ENCODE data around the gene IL1R2.

Gene IL1R2, protein sequence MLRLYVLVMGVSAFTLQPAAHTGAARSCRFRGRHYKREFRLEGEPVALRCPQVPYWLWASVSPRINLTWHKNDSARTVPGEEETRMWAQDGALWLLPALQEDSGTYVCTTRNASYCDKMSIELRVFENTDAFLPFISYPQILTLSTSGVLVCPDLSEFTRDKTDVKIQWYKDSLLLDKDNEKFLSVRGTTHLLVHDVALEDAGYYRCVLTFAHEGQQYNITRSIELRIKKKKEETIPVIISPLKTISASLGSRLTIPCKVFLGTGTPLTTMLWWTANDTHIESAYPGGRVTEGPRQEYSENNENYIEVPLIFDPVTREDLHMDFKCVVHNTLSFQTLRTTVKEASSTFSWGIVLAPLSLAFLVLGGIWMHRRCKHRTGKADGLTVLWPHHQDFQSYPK

DNA sequence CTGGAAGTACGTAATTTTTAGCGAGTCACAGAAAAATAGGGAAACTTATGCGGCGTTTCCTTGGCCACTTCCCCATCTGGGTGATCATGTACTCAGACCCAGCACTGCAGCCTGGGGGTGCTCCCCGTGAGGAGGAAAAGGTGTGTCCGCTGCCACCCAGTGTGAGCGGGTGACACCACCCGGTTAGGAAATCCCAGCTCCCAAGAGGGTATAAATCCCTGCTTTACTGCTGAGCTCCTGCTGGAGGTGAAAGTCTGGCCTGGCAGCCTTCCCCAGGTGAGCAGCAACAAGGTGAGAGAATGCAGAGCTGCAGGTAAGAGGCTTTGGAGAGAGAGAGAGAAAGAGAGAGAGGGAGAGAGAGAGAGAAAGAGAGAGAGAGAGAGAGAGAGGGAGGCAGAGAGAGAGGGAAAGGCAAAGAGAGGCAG lies at the start of gene IL1R2:
Gene IL1R2, plus strand, starts transcription at position 240 of the 425 bp plus-strand sequence. CDS start 16,616 bp downstream, outside the sequence.
- no peak for DNase-seq

DNA sequence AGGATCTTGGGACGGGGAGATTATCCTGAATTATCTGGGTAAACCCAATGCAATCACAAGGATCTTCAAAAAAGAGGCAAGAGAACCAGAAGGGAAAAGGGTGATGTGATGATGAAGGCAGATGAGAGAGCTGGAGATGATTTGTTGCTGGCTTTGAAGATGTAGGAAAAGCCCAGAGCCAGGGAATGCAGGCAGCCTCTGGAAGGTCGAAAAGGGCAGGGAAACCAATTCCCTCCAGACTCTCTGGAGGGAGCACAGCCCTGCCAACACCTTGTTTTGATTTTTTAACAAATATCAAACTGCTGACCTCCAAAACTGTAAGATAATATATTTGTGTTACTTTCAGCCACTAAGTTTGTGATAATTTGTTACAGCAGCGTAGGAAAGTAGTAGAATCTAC lies 48.9 kb upstream of the IL1R2 start:
- DNase-seq = no peak

DNA sequence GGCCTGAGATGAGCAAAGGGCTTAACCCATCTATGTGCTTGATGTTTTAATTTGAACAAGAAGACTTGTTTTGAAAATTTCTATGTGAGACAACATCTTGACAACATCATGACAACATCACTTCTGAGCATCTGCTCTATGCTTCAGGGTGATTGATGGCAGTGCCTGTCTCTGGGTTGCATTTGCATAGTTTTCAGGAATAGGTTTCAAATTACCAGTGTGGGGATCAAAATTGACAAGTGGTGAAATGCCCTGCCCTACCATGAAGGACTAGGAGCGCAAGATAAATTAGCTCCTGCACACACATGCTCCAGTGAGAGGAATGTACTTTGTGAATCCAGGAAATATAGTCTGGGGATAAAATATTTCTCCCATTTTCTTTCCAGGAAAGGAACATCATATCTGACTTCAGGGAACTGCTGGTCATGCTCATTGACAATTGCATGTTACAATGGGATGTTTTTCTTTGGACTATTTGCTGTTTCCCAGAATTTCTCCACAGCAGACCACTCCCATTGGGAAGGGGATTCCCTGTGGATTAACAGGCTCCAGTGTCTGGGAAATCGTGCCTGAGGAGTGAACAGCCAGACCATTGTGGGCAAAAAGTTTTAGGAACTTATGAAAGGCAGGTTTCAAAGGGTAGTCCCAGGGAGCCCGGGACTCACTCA lies 45.3 kb upstream of the IL1R2 start:
- DNase-seq = no peak

DNA sequence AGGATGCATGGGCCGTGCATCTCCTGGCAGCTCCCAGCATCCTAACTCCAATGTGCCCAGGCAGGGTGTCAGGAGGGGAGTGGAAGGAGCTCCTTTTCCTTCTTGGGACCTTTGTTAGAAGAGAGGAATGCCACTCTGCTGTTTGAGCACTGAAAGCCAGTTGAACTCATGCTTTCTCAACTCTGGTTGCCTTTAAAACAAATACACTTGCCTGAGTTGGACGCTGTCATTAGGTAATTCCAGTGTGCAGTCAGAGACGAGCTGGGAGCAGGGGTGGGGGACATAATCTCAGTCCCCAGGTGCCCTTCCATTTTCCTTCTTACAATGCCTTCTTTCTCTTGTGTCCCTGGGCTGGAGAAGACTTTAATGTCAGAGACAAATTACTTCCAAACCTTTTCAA lies 44.4 kb upstream of the IL1R2 start:
- no peak for DNase-seq

DNA sequence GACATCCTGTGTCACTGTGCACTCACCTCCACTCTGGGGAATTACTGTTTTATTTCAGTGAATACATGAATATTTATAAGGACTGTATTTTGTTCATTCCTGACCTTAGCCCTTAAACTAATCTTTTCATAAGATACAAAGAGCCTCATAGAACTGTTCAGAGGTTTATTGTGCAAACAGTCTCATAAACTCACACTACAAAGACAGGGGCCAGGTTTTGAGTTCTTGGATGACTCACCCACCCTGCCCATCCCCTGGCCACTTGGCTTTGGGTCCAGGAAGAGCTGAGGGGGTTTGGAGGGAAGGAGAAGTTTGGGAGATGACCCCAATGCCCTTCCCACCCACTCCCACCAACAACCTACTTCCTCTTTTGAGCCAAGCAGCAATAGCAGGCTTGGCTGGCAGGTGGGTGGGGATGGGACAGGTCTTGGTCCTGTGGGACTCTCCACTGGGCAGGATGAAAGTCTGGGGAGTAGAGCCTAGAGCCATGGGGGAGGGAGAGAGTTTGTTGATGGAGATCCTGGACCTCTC lies 43.1 kb upstream of the IL1R2 start:
- DNase-seq = no peak

DNA sequence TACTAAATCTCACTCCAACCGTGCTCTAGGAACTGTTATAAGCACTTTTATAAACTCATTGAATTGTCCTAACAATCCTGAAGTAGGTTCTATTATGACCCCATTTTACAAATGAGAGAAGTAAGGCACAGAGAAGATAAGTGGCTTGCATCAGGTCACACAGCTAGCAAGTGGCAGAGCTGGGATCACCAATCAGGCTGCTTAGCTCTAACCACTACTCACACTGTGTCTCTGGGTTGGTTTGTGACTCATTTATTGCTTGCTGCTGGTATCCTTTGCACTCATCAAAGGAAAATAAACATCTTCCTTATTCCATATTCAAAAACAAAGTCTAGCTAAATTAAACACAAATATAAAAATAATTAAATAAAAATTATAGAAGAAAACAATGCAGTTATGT lies 42.5 kb upstream of the IL1R2 start:
- DNase-seq = no peak

DNA sequence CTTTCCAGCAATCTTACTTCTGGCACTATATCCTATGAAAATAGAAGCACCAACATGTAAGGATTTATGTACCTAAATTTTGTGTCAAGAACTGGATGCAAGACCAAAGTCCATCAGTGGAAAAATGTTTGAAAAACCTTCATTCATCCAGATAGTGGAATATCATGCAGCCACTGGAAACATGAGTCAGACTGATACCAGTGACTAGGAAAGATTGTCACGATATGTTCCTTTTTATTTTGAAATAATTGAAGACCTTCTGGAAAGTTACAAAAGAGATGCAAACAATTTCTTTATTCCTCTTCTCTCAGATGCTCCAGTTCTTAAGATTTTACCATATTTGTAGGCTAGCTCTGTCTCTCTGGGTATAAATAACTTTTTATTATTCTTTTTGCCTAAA lies 40.5 kb upstream of the IL1R2 start:
- no peak for DNase-seq

DNA sequence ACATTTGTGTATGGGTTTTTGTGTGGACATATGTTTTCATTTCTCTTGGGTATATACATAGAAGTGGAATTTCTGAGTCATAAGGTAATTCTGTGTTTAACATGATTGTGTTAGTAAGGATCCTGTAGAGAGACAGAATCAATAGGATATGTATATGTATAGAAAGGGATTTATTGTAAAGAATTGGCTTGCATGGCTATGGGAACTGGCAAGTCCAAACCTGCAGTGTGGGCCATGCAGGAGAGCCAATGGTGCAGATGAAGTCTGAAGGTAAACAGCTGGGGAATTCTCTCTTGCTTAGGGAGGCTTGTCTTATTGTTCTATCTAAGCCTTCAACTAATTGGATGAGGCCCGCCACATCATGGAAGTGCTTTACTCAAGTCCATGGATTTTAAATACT lies 39.2 kb upstream of the IL1R2 start:
- no peak for DNase-seq

DNA sequence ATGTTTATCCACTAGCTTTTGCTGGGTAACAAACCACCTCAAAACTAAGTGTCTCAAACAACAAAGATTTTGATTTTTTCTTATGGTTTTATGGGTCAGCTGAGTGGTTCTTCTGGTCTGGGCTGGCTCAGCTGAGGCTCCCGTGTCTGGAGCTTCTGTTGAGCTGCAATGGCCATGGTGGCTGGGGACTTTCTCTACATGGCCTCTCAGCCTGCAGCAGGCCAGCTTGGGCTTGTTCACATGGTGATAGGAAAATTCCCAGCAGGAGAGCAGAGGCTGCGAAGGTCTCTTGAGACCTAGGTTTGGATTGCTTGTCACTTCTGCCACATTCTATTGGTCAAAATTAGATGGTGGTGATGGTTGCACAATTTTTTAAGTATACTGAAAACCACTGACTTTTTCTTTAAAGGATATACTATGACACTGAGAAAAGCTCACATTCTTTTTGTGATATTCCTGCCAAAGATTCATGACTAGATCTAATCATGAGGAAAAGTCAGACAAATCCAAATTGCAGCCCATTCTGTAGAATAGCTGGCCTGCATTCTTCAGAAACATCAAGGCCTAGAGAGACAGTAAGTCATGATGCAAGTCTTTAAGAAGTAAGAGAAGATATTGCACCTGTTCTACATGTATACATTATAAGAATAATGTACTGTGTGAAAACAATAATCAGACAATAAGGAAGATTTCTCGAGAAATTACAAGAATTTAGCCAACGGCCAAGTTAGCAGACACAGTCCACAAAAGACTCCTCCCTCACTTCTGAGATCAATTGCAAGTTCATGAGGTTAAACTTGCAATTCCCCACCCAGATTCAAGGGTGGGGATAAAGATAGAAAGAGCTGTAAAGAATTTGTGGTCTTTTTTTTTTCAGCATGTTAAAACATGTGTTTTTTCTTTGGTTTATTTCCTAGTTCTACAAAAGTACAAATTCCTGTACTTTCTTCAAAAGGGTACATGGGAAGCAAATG lies 35.0 kb upstream of the IL1R2 start:
- no peak for DNase-seq

DNA sequence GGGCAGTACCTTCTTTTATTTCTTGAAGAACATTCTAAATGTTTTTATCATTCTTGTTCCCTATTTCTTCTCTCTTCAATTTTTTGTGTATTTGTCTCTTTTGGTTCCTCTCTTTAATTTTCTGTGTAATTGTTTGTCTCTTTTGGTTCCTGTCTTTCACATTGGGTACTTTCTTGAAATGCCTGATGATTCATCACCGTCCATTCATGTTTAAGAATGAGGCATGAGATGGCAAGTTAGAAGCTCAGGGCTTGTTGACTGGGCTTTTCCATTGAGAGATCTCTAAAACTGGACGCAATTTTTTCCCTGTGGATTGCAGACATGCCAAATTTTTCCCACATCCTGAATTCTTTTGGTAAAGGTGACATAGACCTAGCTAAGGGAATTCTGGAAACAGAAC lies 33.7 kb upstream of the IL1R2 start:
- DNase-seq = no peak

DNA sequence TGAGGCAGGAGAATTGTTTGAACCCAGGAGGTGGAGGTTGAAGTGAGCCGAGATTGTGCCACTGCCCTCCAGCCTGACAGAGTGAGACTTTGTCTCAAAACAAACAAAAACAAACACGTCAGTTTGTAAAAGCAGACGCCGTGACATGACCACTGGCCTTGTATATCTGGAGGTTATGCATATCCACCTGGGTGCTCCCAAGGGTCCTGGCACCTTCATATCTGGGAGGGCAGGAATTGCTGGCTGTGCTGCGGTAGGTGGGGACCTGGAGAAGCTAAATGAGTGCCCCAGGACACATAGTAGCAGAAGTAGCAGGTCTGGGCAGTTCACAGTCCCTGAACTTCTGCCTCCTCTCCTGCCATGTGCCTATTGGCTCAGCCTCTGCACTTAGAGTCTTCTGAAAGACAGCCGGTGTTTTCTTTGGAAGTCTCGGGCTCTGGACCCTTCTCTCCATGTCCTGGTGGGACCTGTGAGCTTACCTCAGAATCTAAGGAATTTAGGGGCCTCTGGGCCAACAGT lies 30.9 kb upstream of the IL1R2 start:
- no peak for DNase-seq

DNA sequence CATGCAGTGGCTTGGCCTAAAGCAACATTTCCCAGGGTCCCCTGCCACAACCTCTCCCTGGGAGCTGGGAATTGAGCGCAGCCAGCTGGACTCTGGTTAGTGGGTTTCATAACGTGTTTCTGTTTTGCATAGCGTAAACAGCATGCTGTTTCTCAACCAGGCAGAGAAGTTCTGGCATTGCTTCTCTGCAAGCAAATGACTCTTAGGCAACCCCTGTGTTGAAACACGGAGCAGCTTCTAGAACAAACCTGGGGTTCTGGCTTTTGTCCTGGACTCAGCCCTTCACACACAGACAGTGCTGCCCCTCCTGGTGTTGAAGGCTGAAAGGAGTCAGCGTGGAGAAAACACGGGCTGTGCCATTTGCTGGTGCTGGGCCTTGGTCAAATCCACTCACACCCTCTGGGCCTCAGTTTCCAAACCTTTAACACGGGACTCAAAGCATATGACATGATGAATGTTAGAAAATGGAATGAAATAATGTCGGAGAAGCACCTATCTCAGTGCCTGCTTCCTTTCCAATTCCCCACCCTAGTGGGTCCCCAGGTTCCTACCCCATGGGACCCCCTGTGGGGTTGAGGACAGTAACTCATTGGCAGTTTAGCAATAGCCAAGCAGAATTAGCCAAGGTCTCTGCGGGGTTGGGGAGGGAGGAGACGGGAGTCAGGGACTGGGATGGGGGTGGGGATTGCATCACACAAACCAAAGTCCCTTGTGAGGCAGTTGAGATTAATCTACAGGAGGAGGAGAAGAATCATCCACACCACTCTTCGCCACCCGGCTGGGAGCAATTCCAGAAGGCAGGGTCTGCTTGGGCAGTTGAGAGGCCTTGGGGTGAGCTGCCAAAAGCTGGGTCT lies 30.2 kb upstream of the IL1R2 start:
- no peak for DNase-seq

DNA sequence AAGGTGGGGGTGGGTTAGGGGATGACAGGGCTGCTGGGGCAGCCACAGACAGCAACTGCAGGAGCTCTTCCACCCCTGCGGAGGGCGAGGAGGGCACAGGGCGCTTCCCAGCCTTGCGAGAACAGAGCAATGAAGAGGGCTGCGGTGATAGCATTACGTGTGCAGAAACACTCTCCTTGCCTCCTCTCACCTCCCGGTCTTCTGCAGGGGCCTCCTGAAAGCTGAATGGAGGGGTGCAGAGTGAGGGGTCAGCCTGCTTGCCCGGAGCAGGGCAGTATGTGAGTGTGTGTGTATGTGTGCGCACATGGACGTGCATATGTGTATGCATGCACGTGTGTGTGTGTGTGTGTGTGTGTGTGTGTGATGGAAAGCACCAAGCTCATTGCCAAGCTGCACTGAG lies 29.5 kb upstream of the IL1R2 start:
- no peak for DNase-seq

DNA sequence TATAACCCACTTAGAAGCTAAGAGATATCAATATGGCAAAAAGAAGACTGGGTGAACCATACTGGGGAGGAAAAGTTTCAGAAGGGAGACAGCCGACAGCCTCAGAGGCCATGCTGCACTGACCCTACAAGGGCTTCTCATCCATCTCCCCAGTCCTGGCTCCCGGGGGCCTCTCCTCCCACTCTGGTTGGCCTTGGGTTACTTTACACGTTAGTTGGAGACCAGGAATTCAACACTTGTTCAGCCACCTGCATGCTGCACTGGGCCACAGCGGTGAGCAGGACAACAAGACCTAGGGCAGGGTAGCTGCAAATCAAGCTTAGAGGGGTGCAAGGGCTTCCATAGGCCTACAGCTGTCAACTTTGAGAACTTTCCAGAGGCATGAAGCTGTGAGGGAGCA lies 28.6 kb upstream of the IL1R2 start:
- no peak for DNase-seq

DNA sequence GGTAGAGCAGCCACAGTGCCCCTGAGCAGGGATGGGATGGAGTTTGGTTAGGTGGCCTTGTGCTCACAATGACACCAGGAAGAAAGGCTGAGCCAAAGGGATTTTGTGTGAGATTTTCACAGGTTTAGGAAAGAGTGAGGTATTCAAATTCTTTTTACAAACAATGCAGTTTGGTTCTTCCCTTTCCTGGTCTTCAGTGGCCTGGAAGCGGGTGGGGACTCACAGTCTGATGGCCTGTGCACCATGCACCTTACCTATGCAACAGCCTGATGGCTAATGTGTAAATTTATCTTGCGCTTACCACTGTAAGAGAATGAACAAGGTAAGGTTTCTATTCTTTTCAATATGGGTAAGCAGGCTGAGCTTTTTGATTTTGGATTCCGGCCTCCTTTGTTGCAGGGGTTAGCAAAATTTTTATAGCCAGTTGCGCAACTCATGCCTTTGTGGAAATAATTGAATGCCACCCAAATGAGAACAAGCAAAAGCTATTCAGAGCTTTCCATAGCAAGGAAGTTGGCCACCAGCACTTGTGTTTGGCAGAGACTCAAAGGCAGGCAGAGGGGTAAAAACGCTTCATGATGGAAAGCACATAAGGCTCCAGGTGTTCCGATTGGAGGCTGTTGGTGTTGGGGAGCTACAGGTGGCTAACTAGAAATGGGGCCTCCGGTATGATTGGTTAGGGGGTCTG lies 23.8 kb upstream of the IL1R2 start:
- no peak for DNase-seq

DNA sequence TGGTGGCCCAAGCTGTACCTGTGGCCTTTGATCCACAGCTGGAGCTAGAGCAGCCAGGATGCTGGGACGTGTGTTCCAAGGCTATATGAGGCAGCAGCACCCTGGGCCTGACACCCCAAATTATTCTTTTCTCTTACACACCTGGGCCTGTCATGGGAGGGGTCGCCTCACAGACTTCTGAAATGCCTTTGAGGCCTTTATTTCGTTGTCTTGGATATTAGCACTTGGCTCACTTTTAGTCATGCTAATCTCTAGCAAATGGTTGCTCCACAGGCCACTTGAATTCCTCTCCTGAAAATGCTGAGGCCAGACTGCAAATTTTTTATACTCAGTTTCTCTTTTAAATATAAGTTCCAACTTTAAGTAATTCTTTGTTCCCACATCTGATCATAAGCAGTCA lies 22.0 kb upstream of the IL1R2 start:
- no peak for DNase-seq

DNA sequence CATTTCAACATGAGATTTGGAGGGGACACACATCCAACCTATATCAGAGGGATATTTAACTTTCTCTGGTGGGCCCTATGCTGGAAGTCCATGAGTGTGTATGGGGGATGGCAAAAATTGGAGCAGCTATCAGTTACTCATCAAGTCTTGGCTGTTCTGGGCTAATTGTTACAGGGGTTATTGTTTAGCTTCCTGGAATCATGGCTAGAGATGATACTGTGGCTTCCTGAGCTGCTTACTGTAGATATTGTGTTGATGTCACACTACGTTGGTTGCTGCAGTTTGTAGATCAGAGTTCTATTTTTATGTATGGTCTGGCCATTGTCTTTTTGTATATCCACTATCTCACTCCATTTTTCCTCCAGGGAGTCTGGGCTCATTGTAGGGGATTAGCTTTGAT lies 20.9 kb upstream of the IL1R2 start:
- no peak for DNase-seq

DNA sequence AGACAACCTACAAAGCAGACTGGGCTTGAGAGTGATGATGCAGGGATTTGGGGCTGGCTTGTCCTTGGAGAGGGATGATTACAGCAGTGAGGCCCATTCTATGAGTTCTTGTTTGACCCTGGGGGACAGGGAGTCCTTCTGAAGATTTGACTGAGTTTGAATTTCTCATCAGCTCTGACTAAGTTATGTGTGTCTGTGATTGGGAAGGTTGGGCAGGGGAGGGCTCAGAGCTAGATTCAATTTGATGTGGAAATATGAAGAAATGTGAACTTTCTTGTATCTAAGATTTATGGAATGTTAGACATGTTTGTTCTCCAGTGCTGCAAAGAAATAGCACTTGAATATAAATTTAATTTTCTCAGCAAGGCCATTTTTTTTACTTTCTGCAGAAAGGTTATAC lies 19.9 kb upstream of the IL1R2 start:
- no peak for DNase-seq

DNA sequence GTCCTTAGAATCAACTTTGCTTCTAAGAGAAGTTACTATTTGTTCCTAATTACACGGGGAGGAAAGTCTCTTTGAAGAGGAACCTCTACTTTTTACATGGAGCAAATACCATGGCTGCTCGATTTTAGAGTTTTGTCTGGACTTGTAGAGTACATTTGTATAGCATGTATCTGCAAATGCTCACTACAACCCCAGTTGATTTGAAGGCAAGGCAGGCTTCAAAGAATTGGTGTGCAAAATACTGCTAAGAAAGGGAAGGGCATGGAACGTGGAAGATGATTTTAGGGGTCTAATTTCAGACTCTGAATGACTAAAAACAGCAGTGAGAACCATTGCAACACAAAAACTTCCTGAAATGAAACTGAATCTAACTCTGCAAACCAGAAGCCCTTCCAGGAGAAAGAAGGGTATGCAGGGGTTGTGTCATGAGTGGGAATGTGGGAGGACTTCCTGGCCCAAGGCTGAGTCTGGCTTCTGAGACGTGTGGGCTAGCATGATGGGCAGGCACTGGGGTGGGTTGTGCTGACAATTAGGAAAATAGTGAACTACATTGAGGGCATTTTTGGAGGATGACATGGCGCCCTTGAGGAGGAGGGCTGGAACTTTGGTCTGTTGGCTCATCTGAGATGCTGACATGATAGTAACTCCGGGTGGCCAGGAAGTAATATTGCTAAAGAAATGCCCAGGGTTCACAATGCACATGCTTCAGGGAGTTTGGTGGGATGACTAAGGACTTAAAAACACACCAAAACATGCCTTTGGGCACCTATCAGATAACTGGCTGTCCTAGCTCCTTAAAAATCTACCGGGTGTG lies 18.9 kb upstream of the IL1R2 start:
- DNase-seq = no peak

DNA sequence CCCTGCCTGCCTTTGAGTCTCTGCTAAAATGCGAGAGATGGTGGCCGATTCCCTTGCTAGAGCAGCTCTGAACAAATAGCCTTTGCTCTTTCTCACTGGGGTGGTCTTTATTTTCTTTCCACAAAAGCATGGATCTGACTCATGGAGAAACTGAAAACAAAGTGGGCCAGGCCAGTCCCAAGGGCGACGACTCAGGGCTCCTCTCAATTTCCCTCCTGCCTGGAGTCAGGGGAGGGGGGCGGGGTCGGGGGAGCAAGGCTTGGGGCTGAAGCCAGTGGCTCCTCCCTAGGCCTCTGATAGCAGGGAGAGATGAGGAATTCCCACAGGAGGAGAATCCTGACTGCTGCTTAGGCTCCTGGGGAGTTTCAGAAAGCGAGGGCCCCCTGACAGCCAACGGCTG lies 17.1 kb upstream of the IL1R2 start:
- no peak for DNase-seq

Data from stimulated activated CD4-positive, alpha-beta T cell treated with anti-CD3 and anti-CD28 coated beads, Interleukin-4, amount 100 ng/mL, for 1 hour (primary cell).